HTR-8/SVneo (cell line): ENCODE measurements around the gene NSMCE4A.
"Not testable (repeated sequence)": the region's sequence is repeated elsewhere in the genome, so short reads cannot be mapped to it uniquely, and the experiment has no call there.

Experiments
- DNase-seq: peaks from one replicate; pipeline ENCODE4 v3.0.0; 2011; ENCODE audit warnings: low spot score, mixed read lengths; ENCODE audit not compliant: insufficient read length
- FAIRE-seq: peaks from 2 replicates; lab custom pipeline; 2011; peaks lifted over from hg19 to GRCh38; lab: Jason Lieb, UNC

The NSMCE4A gene, protein sequence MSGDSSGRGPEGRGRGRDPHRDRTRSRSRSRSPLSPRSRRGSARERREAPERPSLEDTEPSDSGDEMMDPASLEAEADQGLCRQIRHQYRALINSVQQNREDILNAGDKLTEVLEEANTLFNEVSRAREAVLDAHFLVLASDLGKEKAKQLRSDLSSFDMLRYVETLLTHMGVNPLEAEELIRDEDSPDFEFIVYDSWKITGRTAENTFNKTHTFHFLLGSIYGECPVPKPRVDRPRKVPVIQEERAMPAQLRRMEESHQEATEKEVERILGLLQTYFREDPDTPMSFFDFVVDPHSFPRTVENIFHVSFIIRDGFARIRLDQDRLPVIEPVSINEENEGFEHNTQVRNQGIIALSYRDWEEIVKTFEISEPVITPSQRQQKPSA

GRCh38 chr10:121974535-121975294 lies at the start of gene NSMCE4A:
NSMCE4A (minus strand) TSS chr10:121975217; CDS start chr10:121975165, 52 bp downstream.
- FAIRE-seq (no peak), DNase-seq (peak; percentile 61)

- not testable (repeated sequence) for FAIRE-seq, DNase-seq
Observed at GRCh38 chr10:122023257-122023656, 48.2 kb upstream of the NSMCE4A start.

GRCh38 chr10:122022276-122022675 lies 47.3 kb upstream of the NSMCE4A start:
- no peak for FAIRE-seq
- DNase-seq: no peak

DNA sequence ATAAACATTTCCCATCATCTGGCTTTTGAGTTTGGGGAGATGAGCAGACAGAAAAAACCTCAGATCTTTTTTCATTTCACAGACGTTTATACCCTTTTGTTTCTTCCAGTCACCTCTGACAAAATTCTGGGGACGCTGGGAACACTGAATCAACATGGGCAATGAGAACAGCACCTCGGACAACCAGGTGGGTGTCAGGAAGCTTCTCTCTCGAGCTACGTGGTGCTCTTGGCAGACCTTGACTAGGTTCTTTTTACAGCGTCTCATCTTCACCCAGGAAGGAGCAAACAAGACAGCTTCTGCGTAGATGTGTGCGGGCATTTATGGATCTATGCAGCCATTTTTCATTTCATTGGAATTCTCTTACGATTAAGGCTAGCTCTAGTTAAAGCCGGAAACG lies 46.8 kb upstream of the NSMCE4A start:
- no peak for FAIRE-seq
- DNase-seq: no peak

DNA sequence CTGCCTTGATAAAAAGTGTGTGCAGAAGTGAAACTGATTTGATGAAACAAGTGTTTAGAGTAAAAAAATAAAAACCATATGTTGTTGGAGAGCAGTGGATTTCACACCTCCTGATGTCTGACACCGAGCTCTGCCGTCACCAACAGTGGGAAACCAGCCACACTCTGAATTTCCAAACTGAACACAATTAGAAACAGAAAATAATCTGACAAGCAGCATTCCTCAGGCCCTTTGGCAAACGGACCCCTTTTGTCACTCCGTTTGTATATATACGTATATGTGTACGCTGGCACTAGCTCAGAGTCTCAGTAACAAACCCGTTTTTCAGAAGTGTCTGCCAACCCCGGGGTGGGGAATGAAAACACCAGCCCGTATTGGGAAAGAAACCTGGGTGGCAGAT lies 46.4 kb upstream of the NSMCE4A start:
- no peak for FAIRE-seq
- no peak for DNase-seq

- FAIRE-seq: no peak
Observed at GRCh38 chr10:122020226-122020625, 45.2 kb upstream of the NSMCE4A start.

DNA sequence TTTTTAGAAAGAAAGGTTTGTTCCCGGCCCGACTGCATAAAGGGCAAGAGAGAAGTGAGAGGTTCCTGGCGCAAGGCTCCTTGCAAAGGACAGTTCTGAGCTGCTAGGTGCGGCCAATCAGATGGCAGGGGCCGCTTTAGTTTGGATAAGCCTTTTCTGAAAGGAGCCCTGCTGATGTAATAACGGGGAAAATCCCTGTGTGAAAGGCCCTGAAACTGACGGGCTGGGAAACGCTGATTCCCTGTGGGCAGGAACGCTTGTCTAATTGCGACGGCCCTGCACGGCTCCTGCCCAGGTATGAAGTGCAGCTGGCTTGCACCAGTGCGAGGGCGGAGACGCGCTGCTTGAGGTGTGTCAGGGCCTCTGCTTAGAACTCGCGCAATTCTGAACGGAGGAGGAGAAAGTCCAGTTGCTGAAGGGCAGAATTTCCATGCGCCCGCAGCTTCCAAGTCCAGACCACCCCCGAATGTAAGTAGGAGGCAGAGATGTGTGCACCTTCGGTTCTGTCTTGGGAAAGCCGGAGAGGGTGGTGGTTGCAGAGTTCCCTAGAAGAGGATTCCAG lies 44.5 kb upstream of the NSMCE4A start:
- DNase-seq (no peak), FAIRE-seq (no peak)

More at GRCh38 chr10:122020226-122020625, 45.2 kb upstream of the NSMCE4A start:
- DNase-seq: no peak

DNA sequence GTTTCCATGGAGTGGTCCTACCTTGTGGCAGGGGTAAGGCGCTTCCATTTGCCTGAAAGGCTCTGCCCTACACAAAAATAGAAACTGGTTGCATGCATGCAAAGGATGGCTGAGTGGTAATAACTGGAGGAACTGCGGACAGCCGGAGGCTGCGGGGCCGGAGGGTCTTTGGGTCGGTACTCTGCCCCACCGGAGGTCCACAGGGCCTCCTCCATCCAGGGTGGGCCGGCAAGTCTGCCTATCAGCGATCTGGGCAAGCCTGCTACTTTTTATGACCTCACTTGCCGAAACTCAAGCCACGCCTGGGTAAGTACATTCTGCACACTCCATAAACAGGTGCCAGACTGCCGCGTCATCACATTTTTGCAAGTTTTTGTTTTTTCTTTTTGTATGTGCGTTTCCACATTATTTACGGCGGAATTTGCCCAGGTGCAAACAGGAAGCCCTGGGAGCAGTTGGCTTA lies 44.0 kb upstream of the NSMCE4A start:
- FAIRE-seq (no peak), DNase-seq (no peak)

- DNase-seq (no peak), FAIRE-seq (no peak)
Observed at GRCh38 chr10:122018491-122018890, 43.5 kb upstream of the NSMCE4A start.

- DNase-seq, FAIRE-seq: not testable (repeated sequence)
Observed at GRCh38 chr10:122017926-122018325, 42.9 kb upstream of the NSMCE4A start.

DNA sequence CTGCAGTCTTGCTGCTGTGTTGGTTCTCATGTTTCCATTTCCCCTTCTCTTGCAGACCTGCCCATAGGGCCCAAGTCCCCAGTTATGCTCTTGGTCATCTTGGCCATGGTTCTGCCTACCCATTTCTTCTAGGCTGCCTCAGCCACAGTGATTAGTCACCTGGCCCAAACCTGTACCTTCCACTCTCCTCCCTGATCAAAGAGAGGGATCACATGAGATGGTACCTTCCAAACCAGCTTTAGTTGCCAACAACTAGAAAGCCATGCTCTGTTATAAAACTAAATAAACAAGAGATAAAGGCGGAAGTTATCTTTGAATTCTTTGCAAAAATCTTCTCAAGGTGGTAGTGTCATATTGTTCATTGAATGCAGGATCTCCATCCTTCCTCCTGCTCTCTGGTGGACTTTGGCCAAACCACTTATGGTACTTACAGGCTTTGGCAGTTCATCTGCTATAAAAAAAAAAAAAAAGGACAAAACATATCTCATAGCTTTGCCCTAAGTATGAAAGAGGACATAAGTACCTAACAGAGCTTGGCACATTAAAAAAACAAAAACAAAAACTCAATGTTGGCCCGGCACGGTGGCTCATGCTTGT lies 39.7 kb upstream of the NSMCE4A start:
- FAIRE-seq: no peak

GRCh38 chr10:122013311-122013780 lies 38.3 kb upstream of the NSMCE4A start:
- no peak for DNase-seq
- no peak for FAIRE-seq

More for the DNA sequence above, 39.7 kb upstream of the NSMCE4A start:
- DNase-seq: no peak

GRCh38 chr10:122012731-122013130 lies 37.7 kb upstream of the NSMCE4A start:
- DNase-seq (no peak), FAIRE-seq (no peak)

DNA sequence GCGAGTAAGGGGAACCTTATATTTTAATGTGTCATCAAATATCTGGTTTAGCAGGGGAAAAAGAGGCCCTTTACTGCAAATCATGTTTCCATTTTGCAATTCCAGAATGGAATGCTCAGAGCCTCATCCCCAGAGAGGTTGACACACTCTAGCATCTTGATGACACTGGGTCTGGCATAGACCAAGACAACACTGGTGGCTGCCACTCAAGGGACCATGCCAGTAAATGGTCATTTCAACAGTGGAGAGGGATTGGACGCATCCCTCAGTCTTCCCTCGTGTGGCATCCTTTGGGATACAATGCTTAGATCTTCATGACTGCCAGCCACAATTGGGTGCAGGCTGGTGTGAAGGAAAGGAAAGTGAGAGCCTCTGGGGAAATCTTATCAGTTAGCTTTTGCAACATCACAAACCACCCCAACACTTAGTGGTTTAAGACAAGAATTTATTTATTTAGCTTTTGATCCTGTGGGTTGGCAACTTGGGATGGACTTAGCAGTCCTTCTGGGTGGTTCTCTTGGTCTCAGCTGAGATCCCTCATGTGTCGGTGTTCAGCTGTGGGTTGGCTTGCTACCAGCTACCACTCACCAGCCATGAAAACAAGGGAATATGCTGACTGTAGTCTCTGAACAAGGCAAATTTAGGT lies 35.5 kb upstream of the NSMCE4A start:
- FAIRE-seq (no peak), DNase-seq (no peak)

DNA sequence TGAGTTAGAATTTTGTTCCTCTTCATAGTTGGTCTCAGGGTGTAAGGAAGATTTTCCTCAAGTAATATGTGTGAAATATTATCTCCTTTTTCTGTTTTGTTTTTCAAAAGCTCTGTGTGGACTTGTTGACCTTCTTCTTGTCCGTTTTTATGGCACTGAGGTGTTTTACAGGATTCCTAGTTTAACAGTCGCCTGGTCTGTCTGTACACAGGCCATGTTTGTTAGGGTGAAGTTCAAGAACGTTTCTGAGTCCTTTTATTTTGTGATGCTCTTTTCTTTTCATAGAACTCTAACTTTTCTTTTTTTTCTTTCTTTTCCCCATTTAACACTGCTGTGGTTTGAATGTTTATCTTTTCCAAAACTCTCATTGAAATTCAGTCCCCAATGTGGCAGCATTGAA lies 32.4 kb upstream of the NSMCE4A start:
- DNase-seq (no peak), FAIRE-seq (no peak)

GRCh38 chr10:122001698-122002097 lies 26.7 kb upstream of the NSMCE4A start:
- no peak for DNase-seq
- FAIRE-seq: no peak

DNA sequence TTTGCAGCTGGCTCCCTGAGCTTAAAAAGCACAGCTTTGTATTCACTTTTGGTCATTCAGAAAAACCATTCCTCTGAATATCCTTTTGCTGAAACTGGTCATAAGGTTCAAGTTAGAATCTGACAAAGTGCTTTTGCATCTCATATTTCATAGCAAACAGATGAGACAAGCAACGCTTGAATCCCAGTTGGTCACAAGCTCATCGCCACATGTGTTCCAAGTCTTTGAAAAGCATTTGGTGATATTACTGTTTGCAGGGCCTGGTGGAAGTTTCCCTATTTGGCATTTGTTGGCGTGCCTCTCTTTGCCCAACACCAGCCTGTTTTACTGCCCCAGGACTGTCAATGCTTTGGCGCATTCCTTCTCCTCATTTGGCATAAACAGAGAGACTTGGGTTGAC lies 24.3 kb upstream of the NSMCE4A start:
- FAIRE-seq (no peak), DNase-seq (no peak)

DNA sequence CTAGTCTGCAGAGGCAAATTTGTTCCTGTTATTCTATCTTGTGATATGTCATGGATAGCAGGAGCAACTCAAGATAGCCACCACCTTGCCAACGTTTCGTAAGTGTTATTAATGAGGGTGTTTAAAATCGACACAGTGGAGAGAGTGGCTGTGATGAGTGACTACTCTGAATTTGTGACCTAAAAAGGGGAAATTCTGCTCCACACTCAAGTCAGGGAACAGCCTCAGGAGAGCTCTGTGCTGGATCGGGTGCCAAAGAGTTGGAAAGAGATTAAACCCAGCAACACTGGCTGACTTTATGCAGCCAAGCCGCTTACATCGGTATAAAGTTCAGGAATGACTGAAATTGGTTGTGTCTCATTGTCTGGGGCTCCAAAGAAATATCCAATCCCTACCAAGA lies 23.4 kb upstream of the NSMCE4A start:
- FAIRE-seq (no peak), DNase-seq (no peak)

- DNase-seq (no peak), FAIRE-seq (no peak)
Observed at GRCh38 chr10:121994429-121994941, 19.5 kb upstream of the NSMCE4A start.

GRCh38 chr10:121991727-121992126 lies 16.7 kb upstream of the NSMCE4A start:
- not testable (repeated sequence) for DNase-seq, FAIRE-seq
